Stimulated activated naive CD4-positive, alpha-beta T cell (primary cell): ENCODE results near the gene SEC63.

ENCODE experiments used
- DNase-seq, 6 experiments: peaks; one replicate each; lab custom pipeline; 2025; lab: John Stamatoyannopoulos, UW

The SEC63 gene

DNA sequence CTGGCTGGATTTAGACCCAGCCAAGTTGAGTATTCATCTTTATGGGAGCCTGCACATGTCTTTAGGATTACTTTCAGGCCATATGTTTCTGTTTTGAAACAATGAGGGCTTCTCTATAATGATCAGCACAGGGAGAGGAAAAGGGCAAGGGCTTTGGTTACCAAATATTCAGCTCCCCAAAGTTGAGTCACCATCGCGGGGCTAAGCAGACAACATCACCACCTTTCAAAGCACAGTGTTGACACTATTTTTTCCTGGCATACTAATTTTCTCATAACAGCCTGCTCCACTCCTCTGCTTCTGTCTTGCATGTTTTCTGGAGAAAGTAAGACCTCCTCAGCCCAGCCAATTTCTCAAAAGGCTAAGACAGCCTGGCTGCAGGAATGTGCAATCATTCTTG is 138.8 kb downstream of the SEC63 start:
- DNase-seq: no peak

DNA sequence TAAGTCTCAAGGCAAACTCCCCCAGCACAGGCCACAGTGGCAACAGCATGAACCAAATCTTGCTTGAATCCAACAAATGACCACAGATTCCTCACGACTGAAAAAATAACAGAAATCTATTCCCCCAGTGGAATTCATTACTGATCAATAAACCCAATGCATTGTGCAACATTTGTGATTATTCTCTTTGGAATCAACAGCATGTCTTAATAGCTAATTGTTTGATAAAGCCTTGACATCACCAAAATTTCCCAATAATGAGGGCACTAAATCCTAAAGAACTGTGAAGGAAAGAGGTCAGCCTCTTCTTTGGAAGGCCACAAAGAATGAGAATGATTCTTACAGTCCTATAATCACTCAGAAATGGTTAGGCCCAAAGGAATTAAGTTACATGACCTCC is 139.7 kb downstream of the SEC63 start:
- DNase-seq: no peak

GRCh38 chr6:107817784-107818183 is 140.2 kb downstream of the SEC63 start:
- no peak for DNase-seq
